ENCODE data around the gene CACNG5.
"Not testable (repeated sequence)": the region's sequence is repeated elsewhere in the genome, so short reads cannot be mapped to it uniquely, and the experiment has no call there.

Gene CACNG5

DNA sequence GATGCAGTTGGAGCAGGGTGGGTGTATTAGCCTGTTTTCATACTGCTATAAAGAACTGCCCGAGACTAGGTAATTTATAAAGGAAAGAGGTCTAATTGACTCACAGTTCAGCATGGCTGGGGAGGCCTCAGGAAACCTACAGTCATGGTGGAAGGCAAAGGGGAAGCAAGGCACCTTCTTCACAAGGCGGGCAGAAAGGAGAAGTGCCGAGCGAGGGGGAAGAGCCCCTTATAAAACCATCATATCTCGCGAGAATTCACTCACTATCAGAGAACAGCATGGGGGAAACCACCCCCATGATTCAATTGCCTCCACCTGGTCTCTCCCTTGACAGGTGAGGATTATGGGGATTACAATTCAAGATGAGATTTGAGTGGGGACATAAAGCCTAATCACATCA, 68.4 kb downstream of the CACNG5 start:
- in situ Hi-C loops (cut with HindIII; ENCODE audit: low sequenced_read_pairs), result not testable (repeated sequence)

DNA sequence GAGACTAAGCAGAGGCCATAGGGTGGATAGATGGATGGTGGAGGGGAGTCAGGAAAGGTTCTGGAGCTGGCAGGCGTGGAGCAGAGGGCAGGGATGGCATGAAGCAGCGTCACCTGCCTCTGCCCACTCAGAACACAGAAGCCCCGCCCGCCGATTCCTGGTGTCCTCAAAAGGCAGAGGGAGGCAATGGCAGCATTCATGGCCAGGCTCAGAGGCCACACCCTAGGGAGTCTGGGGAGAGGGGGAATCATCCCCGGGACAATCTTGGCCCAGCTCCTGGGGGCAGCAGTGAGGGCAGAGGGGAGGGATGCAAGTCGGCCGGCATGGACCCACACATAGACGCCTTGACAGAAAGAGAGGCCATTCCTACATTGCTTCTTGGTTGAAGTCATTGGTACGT, 68.9 kb downstream of the CACNG5 start:
- in situ Hi-C loops (cut with HindIII; ENCODE audit: low sequenced_read_pairs), result no loop called here

DNA sequence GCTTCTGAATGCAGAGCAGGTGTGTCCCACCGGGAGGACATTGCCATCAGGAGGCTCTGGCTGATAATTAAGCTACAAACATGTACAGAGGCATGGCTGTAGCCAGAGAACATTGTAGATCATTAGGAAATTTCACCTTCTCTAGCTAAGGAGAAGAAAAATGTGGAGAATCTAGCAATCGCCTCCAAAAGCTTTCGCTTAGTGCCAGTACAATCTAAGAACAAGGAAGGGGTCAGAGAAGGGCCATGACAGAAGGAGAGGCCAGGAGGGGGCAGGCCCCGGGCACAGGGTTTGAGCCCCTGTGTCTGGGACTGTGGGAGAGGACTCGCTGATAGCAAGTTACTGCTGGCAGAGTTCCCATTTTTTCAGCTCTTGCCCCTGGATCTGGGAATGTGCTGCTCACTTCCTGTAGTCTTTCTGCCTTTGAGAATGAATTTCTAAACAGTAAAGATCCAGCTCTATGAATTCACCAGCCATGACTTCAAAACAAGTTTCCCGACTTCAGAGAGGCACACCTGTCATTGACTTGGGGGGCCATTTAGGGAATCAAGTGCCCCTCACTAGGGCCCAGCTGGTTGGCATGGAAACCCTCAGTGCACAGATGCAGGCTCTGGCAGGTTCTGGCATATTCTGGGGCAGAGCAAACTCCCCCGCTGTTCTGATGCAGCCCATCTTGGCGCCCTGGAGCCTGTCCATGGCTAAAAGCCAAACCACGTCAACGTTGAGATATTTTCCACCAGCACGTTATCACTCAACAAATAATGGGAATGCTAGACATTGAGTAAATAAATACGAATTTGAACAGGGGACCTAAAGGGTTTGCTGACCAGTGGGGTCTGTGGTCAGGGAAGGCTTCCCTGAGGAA, 70.1 kb downstream of the CACNG5 start:
- in situ Hi-C loops (cut with HindIII; ENCODE audit: low sequenced_read_pairs), result no loop called here

DNA sequence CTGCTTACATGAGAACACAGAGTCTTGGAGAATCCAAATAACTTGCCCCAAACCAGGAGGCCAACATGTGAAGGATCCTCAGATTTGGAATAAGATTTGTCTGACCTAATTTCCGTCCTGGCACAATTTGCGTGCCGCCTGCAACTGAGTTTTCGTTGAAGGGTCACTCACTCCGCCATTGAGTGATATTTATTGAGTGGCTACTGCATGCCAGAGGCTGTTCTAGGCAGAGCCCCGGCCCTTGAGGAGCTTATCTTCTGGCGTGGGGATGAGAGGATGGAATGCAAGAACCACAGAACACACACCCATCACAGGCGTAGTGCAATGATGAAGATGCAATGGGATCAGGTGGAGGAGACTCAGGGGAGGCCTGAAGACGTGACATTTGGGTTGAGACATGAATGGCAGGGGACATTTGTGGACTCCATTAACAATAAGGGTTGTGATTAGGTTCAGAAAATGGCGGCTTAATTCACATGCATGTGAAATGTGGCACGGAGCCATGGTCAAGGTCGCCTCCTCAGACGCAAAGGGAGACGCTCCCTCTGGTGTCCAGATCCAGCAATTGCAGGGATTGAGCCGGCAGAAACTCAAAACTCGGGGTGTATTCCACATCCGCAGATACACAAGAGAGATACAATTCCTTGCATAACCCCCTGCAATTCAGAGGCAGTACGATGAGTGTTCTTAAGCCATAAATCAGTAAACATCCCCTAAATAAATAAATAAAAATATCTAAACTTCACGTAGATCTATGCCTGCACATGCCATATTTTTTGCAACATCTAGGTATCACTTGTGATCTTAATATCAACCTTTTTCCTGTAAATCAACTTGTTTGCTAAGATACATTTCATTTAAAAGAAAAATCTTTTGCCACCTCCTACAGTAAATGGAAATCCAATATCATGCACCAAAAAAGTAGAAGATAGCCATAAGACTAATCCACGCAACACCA, 71.7 kb downstream of the CACNG5 start:
- in situ Hi-C loops (cut with HindIII; ENCODE audit: low sequenced_read_pairs), result no loop called here

DNA sequence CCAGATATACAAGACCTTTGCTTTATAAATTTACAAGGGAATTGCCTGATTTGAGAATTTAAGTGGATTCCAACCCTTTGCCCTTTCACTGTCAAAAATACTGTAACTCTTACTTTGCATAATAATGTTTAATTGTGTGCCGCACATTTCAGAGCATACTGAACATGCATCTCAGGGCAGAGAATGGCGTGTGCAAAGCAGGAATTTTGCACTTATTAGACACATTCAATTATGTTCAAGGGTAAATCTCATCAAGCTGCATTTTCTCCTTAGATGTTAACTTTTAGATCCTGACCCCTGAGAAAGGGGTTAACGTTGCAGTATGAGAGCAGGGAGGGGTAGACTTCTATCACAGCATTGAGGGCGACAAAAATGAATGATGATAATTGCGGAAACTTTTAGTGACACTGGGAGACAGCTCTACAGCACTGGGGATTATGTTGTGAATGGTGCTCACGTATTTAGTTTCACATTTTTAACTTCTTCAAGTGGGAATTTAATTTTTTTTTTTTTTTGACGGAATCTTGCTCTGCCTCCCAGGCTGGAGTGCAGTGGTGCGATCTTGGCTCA, 75.0 kb downstream of the CACNG5 start:
- in situ Hi-C loops (cut with HindIII; ENCODE audit: low sequenced_read_pairs), result no loop called here

DNA sequence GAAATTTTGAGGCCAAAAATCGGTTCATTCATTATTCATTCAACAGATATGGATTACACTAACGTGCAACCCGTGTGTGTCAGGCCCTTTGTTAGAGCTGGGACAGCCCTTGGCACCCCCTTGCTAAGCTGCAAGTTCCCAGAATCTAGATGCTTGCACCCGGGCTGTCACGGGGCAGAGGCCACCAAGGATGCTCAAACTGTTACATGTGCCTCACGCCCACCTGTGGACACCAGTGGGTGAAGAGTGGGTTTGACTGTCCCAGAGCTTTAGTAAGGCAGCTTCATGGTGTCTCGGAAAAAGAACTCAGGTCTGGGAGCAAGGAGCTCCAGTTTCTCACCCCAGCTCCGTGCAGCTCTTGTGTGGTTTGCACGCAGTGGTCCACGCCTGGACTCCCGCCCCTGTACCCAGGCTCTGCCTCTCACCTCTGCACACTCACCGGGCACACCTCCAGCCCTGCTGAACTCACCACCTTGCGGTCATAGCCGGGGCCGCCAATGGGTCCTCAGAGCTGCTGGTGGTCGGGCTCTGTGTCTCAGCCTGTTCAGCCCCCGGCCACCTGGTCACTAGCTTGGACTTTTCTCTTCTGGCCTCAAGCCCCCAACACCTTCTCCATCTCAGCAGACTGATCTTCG, 75.9 kb downstream of the CACNG5 start:
- in situ Hi-C loops (cut with HindIII; ENCODE audit: low sequenced_read_pairs), result no loop called here

DNA sequence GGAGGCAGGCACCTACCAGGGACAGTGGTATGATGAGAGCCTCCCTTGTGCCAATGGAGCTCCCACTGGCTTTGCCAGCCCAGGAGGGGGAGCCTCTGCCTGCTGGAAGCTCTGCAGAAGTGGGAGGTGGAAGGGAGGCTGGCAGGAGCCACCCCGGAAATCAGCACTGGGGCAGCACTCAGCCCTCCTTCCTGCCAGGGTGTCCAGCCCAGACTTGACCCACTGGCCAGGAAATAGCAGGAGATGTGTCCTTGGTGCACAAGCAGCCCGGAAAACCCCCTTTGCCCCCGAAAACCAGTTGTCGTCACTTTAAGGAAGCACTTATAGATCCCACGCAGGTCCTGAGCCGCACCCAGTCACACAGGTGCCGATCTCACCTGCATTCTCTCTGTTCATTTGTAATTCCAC, 80.3 kb downstream of the CACNG5 start:
- in situ Hi-C loops (cut with HindIII; ENCODE audit: low sequenced_read_pairs), result loop anchor here (5.0 kb wide), 1 partner anchor 173 kb away; no protein-coding TSS in a partner anchor

DNA sequence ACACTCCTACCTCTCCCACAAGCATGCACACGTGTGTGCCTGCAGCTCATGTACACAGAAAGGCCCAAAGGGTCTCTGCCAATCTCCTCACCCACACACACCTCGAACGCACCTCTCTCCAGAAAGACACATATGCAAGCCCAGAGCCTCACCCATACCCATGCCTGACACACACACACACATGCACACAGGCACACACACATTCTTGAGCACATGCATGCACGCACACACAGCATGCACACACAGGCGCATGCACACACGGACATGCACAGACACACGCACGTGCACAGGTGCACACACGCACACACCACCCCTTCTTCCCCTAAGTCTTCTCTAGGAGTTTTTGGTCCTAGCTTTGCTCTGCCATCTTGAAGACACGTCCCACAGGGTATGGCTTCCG, 80.9 kb downstream of the CACNG5 start:
- in situ Hi-C loops (cut with HindIII; ENCODE audit: low sequenced_read_pairs), result loop anchor here (5.0 kb wide), 1 partner anchor 173 kb away; no protein-coding TSS in a partner anchor

DNA sequence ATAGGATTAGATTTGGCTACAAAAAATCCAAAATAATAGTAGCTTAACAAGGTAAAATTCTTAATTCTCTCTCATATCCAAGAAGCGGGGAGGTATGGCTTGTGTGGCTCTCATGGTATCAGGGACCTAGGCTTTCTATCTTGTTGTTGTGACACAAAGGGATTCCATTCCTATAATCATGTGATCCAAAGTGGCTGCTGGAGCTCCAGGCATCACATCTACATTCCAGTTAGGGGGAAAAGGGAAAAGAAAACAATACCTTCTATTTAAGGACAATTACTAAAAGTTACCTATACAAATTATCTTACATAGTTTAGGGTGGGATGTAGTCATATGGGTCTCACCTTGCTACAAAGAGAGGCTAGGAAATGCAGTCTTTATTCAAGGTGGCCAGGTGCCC, 82.0 kb downstream of the CACNG5 start:
- in situ Hi-C loops (cut with HindIII; ENCODE audit: low sequenced_read_pairs), result loop anchor here (5.0 kb wide), 1 partner anchor 175 kb away; no protein-coding TSS in a partner anchor

DNA sequence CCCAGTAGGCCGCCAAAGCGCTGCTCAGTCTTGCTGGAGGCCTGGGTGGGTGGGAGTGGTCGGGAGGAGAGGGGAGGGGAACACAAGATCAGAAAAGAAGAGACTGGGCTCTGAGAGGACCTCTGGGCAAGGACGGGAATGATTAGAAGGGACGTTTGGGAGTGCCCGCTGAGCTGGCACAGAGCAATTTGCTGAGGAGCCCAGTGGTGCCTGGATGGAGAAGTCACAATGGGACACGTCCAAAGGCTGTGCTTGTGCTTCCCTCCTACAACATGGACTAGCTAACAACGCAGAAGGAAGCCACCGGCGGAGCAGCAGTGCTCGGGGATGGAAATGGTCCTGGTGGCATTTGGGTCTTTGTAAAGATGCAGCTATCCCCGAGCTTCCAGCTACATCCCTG, 84.0 kb downstream of the CACNG5 start:
- in situ Hi-C loops (cut with HindIII; ENCODE audit: low sequenced_read_pairs), result loop anchor here (5.0 kb wide), 1 partner anchor 177 kb away; no protein-coding TSS in a partner anchor

DNA sequence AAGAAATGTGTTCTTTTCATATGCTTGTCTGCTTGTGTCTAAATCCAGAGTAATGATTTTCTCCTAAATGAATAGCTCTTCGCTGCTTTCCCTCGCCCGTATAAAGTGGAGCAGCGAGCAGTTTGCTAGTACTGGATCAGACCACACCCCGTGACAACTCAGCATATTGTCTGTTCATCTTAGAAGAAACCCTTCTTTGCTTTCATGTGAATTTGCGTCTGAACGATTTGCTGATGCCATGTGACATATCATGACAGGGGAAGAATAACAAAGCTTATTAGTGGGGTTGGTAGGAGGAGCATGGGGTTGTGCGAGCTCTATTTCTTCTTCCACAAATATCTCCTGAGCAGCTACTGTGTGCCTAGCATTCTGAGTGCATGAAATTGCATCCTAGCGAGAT, 85.5 kb downstream of the CACNG5 start:
- in situ Hi-C loops (cut with HindIII; ENCODE audit: low sequenced_read_pairs), result loop anchor here (5.0 kb wide), 2 partner anchors 42 to 58 kb away; partner anchors contain the start of gene CACNG4

DNA sequence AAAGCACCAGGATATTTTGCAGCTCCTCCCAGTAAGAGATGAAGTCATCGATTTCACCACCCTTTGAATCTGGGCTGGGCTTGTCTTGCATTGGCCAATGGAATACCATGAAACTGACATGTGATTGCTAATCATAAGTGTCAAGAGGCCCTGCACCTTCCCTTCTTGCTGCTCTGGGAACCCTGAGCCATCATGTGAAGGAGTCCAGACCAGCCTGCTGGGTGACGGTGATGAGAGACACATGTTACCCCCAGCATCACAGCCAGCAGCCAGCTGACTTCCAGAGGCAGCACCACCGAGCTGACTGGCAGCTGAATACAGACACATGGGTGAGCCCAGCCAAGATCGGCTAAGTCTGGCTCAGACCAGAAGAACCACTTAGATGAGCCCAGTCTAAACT, 86.0 kb downstream of the CACNG5 start:
- in situ Hi-C loops (cut with HindIII; ENCODE audit: low sequenced_read_pairs), result loop anchor here (5.0 kb wide), 2 partner anchors 41 to 59 kb away; partner anchors contain the start of gene CACNG4

DNA sequence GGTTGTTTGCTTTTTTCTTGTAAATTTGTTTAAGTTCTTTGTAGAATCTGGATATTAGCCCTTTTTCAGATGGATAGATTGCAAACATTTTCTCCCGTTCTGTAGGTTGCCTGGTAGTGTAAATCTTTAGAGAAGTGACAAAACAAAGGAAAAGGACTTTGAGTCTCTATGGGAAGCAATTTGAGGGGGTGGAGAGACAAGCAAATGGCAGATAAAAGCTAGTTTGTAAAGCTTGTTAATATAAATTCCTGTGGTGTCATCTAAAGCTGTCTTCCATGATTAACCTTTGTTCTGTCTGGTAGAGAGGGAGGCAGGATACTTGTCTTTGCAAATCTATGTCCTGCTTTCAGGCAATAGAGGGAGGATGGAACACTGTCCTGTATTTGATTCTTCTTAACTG, 89.0 kb downstream of the CACNG5 start:
- in situ Hi-C loops (cut with HindIII; ENCODE audit: low sequenced_read_pairs), result loop anchor here (5.0 kb wide), 2 partner anchors 38 to 62 kb away; partner anchors contain the start of gene CACNG4

DNA sequence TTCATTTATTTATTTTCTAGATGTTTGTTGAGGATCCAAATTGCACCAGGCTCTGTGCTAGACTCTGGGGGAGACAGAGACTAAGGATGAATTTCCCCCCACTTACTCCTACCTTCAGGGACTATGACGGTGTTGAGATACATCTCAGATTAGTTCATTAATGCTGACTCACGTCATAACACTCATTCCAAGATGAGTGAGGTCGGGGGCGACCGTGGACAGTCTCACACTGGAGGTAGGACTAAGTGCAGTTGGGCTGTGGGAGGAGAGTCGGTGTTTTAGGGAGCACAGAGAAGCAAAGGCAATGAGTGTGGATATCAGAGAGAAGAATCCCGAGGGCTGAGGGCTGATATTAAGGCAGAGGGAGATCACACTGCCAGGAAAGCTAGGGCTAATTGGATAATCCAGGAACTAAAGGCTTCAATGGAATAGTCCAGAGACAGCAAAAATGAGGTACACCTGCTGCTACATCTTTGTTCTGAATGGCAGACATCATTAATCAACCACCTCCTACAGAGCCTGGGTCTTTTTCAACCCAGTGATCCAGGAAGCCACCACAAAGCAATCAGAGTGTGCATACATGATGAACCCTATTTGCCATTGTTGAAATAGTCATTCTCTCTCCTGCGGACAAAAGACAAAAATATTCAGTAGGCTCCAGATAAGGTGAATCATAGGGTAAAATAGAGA, 91.0 kb downstream of the CACNG5 start:
- in situ Hi-C loops (cut with HindIII; ENCODE audit: low sequenced_read_pairs), result no loop called here

DNA sequence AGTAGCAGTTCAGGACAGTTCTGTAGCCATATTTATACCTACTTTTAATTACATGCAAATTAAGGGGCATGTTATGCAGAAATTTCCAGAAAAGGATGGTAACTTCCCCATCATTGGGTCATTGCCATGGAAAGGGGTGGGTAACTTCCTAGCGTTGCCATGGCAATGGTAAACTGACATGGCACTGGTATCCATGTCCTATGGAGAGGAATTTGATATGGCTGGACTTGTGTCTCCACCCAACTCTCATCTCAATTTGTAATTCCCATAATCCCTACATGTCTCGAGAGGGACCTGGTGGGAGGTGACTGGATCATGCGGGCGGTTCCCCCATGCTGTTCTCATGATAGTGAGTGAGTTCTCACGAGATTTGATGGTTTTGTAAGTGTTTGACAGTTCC, 94.0 kb downstream of the CACNG5 start:
- in situ Hi-C loops (cut with HindIII; ENCODE audit: low sequenced_read_pairs), result no loop called here

DNA sequence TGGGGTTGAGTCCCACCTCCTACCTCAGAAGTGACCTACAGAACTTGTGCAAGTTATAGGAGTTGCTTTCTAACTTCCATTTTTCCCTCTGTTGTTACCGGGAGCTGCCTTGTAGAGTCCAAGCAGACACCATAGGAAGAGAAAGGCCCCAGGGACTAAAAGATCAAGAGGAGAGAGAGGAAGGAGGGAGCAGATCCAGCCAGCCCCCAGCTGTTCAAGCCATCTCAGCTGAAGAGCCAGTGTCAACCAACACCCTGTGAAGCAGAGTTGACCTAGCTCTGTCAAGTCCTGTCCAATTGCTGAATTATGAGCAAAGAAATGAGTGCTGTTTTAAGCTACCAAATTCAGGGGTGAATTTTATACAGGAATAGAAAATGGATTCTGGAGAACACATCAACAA, 94.7 kb downstream of the CACNG5 start:
- in situ Hi-C loops (cut with HindIII; ENCODE audit: low sequenced_read_pairs), result no loop called here

DNA sequence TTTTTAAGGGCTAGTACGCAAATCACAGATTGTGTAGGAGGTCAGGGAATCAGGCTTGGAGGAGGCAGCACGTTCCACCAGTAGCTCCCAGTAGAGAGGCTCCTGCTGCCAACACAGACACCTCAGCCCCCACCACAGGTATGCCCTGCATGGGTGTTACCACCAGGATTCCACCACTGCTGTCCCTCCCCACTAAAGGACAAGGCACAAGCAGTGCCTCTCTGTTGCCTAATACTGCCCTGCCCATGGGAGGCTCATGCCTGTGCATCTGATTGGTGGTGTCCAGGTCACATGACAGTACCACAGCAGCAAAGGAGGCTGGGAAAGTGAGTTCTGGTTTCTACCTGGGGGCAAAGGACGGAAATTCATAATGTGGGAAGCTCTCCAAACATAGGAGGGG, 96.0 kb downstream of the CACNG5 start:
- in situ Hi-C loops (cut with HindIII; ENCODE audit: low sequenced_read_pairs), result no loop called here

DNA sequence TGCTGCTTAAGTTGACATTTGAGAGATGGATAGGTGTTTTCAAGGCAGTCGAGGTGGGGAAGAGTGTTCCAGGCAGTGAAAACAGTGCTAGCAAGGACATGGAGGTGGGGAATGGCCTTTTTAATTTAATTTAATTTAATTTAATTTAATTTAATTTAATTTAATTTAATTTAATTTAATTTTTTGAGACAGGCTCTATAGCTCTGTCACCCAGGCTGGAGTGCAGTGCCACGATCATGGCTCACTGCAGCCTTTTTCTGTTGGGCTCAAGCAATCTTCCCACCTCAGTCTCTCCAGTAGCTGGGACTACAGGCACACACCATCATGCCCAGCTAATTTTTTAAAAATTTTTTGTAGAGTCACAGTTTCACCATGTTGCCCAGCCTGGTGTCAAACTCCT, 97.4 kb downstream of the CACNG5 start:
- in situ Hi-C loops (cut with HindIII; ENCODE audit: low sequenced_read_pairs), result no loop called here

DNA sequence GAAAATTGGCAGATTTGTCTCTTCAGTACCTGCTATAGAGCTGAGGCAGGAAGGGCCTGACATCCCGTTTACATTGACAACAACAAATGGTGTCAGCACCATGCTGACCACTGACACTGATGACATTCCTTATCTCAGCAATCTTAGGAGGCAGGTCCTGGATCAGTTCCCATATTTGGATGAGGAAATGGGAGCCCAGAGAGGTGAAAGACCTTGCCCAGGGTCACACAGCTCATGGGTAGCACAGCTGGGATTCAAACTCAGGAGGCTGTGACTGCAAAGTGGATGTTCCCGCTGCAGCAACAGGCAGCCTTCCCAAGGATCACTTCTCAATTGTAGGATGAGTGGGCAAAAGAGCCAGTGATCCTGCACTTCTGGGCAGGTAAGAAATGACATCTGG, 99.1 kb downstream of the CACNG5 start:
- in situ Hi-C loops (cut with HindIII; ENCODE audit: low sequenced_read_pairs), result no loop called here

All from endothelial cell of hepatic sinusoid (primary cell).